Measurements from ENCODE around the gene ZBTB6.

DNA sequence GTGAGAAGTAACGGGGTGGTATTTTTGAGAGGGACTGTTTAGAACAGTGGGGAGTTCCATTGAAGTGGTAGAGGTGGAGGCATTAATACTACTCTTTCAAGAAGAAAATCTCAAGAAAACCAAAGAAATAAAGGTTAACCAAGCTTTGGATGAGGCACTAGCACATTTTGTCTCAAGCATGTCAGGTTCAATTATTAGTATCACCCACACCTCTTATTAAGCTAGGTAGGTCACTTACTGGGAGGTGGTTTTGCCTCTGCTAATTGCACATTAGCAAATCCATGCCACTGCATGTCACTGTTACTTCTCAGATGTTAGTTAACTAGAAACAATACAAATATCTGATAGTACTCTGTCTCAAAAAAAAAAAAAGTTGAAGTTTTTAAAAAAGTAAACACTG is 37.9 kb upstream of the ZBTB6 start:
- TF ChIP-seq, protein P1, sequence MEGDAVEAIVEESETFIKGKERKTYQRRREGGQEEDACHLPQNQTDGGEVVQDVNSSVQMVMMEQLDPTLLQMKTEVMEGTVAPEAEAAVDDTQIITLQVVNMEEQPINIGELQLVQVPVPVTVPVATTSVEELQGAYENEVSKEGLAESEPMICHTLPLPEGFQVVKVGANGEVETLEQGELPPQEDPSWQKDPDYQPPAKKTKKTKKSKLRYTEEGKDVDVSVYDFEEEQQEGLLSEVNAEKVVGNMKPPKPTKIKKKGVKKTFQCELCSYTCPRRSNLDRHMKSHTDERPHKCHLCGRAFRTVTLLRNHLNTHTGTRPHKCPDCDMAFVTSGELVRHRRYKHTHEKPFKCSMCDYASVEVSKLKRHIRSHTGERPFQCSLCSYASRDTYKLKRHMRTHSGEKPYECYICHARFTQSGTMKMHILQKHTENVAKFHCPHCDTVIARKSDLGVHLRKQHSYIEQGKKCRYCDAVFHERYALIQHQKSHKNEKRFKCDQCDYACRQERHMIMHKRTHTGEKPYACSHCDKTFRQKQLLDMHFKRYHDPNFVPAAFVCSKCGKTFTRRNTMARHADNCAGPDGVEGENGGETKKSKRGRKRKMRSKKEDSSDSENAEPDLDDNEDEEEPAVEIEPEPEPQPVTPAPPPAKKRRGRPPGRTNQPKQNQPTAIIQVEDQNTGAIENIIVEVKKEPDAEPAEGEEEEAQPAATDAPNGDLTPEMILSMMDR (IDR thresholded peaks at IDR 0.05): no peak
- TF ChIP-seq POLR2A (IDR thresholded peaks at IDR 0.05): no peak

Measured in breast epithelium (tissue), 3 donors.